NCI-H1417 treated with DMSO at 0.1 percent for 48 hours (cell line): ENCODE measurements around the gene ZFYVE16.
A peak's percentile ranks its signal among the peaks of the same experiment; 100 is the strongest.
"Not testable (repeated sequence)": the region's sequence is repeated elsewhere in the genome, so short reads cannot be mapped to it uniquely, and the experiment has no call there.

Source experiments
- DNase-seq: peaks from one replicate; lab custom pipeline; 2025; lab: John Stamatoyannopoulos, UW

ZFYVE16 gene

DNA sequence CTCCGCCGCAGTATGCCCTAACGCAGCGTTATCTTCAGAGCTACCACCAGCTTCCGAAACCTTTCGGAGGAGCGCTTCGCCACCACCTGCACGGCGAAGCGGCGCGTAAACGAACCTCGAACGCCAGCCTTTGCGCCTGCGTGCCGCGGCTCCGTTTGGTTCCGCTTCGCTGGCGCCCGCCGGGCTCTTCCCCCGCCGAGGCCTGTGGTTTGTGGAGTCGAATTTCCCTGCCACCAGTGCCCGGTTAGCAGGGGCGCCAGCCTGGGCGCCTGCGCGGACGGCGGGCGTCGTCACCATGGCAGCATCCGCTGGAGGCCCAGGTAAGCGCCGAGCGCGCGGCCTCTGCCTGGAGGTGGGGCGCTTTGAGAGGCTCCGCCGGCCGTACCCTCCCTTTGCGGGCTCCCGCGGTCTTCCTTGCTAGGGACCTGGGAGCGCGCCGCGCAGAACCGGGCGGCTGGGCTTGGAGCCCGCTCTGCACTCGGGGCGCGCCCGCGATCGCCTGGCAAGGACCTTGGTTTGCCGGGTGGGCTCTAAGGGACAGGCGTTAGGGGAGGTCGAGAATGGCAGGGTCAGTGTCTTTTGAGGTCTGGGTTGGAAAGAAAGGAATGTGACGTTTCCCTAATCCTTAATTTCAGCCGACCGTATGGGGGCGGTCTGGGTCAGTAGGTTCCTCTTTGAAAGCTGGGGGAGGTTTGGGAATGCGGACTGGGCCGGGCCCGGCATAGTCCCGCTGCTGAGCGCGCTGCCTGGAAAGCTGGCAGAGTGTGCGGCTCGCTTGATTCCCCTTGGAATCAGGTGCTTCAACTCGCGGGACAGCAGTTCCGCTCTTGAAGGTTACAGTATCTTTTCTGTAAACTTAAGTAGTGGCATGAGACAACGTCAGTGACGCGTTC is 80.2 kb downstream of the ZFYVE16 start, which contains the start of gene FAM151B:
Gene FAM151B (plus strand): TSS at position 272 of the 893 bp plus-strand sequence. CDS start 24 bp downstream, at position 296.
- DNase-seq = peak; percentile 72

DNA sequence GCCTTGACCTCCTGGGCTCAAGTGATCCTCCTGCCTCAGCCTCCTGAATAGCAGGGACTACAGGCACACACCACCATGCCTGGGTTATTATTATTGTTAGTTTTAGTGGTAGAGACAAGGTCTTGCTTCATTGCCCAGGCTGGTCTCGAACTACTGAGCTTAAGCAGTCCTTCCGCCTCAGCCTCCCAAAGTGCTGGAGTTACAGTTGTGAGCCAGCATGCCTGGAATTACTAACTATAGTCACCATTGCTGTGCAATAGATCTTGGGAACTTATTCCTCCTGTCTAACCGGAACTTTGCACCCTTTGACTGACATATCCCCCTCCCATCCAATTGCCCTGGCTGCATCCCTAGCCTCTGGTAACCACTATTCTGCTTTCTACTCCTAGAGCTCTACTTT is 83.4 kb downstream of the ZFYVE16 start:
- no peak for DNase-seq

DNA sequence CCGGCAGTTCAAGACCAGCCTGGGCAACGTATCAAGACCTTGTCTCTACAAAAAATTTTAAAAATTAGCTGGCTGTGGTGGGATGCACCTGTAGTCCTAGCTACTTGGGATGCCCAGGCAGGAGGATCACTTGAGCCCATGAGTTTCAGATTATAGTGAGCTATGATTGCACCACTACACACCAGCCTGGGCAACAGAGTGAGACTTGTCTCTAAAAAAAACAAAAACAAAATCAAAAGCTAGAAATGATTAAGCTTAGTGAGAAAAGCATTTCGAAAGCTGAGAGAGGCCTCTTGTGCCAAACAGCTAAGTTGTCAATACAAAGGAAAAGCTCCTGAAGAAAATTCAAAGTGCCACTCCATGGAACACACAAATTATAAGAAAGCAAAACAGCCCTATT is 84.9 kb downstream of the ZFYVE16 start:
- DNase-seq = no peak

DNA sequence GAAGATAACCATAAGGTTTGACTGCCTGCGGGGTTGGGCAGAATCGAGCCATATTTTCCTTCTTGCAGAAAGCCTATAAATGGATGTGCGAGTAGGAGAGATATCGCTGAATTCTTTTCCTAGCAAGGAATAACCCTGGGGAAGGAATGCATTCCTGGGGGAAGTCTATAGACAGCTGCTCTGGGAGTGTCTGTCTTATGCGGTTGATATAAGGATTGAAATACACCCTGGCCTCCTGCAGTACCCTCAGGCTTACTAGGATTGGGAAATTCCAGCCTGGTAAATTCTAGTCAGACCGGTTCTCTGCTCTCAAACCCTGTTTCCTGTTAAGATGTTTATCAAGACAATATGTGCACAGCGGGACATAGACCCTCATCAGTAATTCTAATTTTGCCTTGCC is 85.6 kb downstream of the ZFYVE16 start:
- not testable (repeated sequence) for DNase-seq

GRCh38 chr5:80495891-80496290 is 88.0 kb downstream of the ZFYVE16 start:
- no peak for DNase-seq

DNA sequence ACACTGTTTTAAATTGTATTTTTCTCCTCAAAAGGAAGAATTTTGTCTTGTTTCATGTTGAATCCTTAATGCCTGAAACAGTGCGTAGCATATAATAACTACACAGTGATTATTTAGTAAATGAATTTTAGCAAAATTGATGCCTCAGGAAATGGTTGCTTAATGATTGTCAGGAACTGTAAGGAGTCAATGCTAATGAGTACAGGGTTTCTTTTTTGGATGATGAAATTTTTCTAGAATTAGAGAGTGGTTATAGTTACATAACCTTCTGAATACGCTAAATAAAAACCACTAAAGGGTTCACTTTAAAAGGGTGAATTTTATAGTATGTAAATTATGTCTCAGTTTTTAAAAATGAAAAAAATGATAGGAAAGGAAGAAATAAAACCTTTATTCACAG is 94.9 kb downstream of the ZFYVE16 start:
- no peak for DNase-seq

DNA sequence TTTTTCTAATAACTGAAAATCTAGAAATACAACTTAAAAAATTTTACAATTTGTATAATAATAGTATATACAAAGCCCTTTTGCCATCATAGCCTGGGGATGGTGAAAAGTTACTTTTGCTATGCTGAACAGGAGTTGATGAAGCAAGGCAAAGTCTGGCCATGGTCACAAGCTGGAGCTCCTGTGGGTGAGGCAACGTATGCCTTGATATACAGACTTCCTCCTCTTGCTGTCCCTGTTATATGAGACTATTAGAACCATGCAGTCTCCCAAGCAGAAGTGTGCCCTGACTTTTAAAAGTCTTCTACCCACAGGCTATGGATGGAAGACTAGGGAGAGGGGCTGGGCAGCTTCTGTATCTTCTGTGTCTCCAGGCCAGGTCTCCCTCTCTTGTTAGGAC is 95.8 kb downstream of the ZFYVE16 start:
- no peak for DNase-seq

DNA sequence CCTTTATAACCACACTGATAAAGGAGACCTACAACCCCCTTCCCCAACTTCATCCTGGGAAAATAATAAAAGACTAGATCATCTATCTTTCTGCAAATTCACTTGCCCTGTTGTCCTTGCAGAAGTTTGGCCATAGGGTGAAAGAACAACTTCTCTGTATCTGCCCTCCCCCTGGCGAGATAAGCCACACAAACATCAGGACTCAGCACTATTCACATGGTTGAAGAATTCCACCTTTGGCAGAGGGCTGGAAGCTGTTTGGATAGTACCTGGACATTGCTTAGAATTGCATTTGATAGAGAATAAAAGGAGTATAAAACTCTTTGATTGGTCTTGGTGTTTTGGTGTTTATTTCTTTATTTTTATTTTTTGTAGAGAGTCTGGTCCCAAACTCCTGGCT is 97.0 kb downstream of the ZFYVE16 start:
- DNase-seq = no peak

GRCh38 chr5:80507663-80508062 is 99.8 kb downstream of the ZFYVE16 start:
- DNase-seq = no peak

DNA sequence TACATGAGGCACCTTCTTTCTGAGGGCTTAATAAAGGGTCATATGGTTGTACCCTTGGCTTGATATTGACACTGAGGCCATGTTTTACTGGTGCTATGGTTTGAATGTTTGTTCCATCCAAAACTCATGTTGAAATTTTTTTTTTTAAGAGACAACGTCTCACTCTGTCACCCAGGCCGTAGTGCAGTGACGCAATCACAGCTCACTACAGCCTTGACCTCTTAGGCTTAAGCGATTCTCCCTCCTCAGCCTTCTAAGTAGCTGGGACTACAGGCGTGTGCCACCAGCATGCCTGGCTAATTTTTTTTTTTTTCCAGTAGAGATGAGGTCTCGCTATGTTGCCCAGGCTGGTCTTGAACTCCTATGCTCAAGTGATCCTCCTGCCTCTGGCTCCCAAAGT is 101.0 kb downstream of the ZFYVE16 start:
- no peak for DNase-seq

DNA sequence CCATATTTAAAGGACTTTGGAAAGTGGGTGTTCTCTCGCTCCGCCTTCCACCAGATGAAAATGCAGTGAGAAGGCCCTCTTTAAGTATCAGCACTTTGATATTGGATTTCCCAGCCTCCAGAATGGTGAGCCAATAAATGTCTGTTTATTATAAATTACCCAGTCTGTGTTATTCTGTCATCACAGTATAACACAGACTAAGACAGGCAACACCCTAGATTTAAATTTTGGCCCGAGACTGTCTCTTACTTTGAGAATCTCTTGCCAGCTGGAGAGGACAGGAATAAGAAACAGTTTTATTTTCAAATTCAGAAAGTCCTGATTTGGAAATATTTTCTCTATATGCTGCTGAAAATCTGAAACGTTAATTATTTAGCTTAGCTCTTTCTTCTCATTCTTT is 101.5 kb downstream of the ZFYVE16 start:
- DNase-seq = no peak

- no peak for DNase-seq
Measured at GRCh38 chr5:80516826-80517225, 109.0 kb downstream of the ZFYVE16 start.
